ENCODE measurements around the gene PTK6.

Gene PTK6

GRCh38 chr20:63582382-63583063 is 45.3 kb upstream of the PTK6 start:
- no peak overlapping the region for H3K4me3 ChIP-seq (replicated peaks; ENCODE audit: insufficient read depth, low read length)
- H3K27me3 ChIP-seq (ENCODE audit: insufficient read depth, poor library complexity, severe bottlenecking) = peaks cover 18% of the 10 kb centered on the region
- no peak for DNase-seq (ENCODE audit: low read depth in 1 of 2, low spot score in 1 of 2)
- H3K27ac ChIP-seq (replicated peaks) = no peak overlapping the region
- no peak for TF ChIP-seq GABPA (IDR thresholded peaks at IDR 0.05; ENCODE audit: low read depth)
- no peak for TF ChIP-seq CTCF (IDR thresholded peaks at IDR 0.05; ENCODE audit: insufficient read depth, low read length)
- no peak for TF ChIP-seq SPI1 (IDR thresholded peaks at IDR 0.05; ENCODE audit: borderline replicate concordance, low read depth)
- TF ChIP-seq POLR2AphosphoS5 (IDR thresholded peaks at IDR 0.05; ENCODE audit: low read depth) = no peak
- TF ChIP-seq REST (IDR thresholded peaks at IDR 0.05; ENCODE audit: insufficient replicate concordance, low read depth) = no peak

GRCh38 chr20:63580796-63581461 is 43.8 kb upstream of the PTK6 start:
- H3K4me3 ChIP-seq (replicated peaks; ENCODE audit: insufficient read depth, low read length) = no peak overlapping the region
- peaks cover 31% of the 10 kb centered on the region for H3K27me3 ChIP-seq (ENCODE audit: insufficient read depth, poor library complexity, severe bottlenecking)
- H3K27ac ChIP-seq (replicated peaks) = no peak overlapping the region
- TF ChIP-seq CTCF (IDR thresholded peaks at IDR 0.05; ENCODE audit: insufficient read depth, low read length) (peak; percentile 55), REST (IDR thresholded peaks at IDR 0.05; ENCODE audit: insufficient replicate concordance, low read depth) (no peak)
- DNase-seq (ENCODE audit: low read depth in 1 of 2, low spot score in 1 of 2) = peak in 1 of 2 experiments; percentile 67

GRCh38 chr20:63579017-63579694 is 42.0 kb upstream of the PTK6 start:
- no peak overlapping the region for H3K27ac ChIP-seq (replicated peaks)
- DNase-seq (ENCODE audit: low read depth in 1 of 2, low spot score in 1 of 2) = no peak
- H3K4me3 ChIP-seq (replicated peaks; ENCODE audit: insufficient read depth, low read length) = no peak overlapping the region
- no peak for TF ChIP-seq GABPA (IDR thresholded peaks at IDR 0.05; ENCODE audit: low read depth)
- TF ChIP-seq SPI1 (IDR thresholded peaks at IDR 0.05; ENCODE audit: borderline replicate concordance, low read depth) = no peak
- TF ChIP-seq REST (IDR thresholded peaks at IDR 0.05; ENCODE audit: insufficient replicate concordance, low read depth) = no peak
- H3K27me3 ChIP-seq (ENCODE audit: insufficient read depth, poor library complexity, severe bottlenecking) = peaks cover 41% of the 10 kb centered on the region
